ENCODE data around the gene NPB.

NPB gene

DNA sequence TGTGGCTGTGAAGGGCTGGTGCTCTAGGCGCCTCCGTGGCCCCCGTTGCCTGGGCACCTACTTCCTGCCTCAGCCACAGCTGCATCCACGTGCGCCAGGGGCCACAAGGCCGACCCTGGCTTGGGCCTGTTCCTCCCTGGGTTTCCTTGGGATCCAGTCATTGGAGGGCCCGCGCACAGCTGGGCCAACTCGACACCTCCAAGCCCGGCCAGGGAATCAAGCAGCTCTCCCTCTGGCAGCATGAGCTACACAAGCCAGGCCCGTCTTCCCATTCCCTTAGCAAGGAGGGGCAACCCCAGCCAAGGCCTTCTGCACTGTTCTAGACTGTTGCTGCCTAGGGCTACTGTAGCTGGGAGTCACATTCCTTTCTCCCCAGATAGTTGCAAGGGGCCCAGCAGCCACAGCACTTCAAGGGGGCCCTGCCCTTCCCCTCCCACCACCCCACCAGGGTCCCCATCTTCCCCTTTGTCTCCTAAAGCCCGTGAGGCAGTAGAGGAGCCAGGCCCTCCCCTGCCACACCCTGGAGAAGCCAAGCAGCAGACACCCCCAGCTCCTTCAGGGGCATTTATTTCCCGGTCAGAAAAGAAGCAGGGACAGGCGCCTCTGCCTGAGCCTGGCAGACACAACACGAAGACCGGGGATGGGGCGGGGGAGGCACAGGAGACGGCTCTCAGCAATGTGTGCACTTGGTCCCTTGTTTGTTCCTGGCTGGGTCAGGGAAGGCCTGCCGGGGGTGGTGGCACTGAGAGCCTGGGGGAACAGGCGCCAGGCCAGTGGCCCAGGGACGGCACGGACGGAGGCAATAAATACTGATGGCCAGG lies 34.7 kb upstream of the NPB start:
- no peak overlapping the region for H3K4me3 ChIP-seq (ENCODE audit: low read length)
- TF ChIP-seq, protein P1, sequence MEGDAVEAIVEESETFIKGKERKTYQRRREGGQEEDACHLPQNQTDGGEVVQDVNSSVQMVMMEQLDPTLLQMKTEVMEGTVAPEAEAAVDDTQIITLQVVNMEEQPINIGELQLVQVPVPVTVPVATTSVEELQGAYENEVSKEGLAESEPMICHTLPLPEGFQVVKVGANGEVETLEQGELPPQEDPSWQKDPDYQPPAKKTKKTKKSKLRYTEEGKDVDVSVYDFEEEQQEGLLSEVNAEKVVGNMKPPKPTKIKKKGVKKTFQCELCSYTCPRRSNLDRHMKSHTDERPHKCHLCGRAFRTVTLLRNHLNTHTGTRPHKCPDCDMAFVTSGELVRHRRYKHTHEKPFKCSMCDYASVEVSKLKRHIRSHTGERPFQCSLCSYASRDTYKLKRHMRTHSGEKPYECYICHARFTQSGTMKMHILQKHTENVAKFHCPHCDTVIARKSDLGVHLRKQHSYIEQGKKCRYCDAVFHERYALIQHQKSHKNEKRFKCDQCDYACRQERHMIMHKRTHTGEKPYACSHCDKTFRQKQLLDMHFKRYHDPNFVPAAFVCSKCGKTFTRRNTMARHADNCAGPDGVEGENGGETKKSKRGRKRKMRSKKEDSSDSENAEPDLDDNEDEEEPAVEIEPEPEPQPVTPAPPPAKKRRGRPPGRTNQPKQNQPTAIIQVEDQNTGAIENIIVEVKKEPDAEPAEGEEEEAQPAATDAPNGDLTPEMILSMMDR (IDR thresholded peaks at IDR 0.05; ENCODE audit: insufficient read depth, low read depth, low read length, missing control alignments), result no peak
- peak; percentile 62 for DNase-seq (ENCODE audit: low read depth)

DNA sequence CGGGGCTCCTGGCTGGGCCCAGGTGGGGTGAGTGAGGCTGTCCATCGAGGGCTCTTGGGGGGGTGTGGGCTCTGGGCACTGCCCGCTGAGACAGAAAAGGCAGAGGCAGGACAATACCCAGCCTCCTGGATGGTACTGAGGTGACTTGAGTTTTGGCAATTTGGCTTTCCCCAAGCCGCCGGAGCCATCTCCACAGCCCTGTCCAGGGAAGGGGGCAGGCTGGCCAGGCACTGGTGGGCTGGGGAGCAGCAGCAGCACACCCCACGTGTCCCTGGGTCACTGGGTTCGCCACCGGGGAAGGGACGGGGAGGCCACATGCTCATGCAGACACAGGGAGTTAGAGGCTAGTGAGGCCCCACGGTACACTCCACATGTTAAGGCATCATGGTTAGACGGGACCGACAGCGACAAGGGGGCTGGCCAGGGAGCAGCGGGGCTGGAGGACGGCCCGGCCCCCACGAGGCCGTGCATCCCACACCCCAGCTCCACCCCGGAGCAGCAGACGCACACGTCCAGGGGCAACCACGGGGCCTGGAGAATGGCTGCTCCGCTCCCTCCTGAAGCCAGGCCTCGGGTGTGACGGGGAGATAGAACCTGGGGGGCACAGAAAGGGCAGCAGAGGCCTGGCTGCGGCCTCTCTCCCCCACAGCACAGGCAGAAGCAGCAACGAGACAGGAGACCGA lies 33.9 kb upstream of the NPB start:
- no peak overlapping the region for H3K4me3 ChIP-seq (ENCODE audit: low read length)
- TF ChIP-seq, protein P1 (IDR thresholded peaks at IDR 0.05; ENCODE audit: insufficient read depth, low read depth, low read length, missing control alignments), result no peak
- peak; percentile 28 for DNase-seq (ENCODE audit: low read depth)

DNA sequence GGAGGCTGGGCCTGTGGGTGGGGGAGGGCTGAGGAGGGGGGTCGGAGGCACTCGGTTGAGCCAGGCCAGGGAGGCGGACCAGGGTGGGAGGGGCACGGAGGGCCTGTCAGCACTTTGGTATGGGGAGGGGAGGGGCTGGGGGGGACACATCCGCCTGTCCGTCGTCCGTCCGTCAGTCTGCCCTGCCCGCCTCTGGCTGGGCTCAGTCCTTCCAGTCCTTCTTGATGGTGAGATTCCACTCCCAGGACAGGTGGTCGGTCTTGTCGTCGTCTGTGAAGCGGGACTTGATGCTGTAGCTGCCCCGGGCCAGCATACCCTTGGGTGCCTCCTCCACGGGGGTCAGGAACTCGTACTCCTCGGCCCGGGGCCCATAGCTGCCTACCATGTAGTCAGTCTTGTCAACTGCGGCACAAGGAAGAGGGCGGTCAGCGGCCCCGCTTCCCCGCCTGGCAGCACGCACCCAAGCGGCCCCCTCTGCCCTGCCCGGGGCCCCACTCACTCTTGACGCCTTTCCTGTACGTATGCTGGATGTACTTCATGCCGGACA lies 33.3 kb upstream of the NPB start:
- no peak overlapping the region for H3K4me3 ChIP-seq (ENCODE audit: low read length)
- TF ChIP-seq, protein P1 (IDR thresholded peaks at IDR 0.05; ENCODE audit: insufficient read depth, low read depth, low read length, missing control alignments), result no peak
- DNase-seq (ENCODE audit: low read depth), result peak; percentile 78

DNA sequence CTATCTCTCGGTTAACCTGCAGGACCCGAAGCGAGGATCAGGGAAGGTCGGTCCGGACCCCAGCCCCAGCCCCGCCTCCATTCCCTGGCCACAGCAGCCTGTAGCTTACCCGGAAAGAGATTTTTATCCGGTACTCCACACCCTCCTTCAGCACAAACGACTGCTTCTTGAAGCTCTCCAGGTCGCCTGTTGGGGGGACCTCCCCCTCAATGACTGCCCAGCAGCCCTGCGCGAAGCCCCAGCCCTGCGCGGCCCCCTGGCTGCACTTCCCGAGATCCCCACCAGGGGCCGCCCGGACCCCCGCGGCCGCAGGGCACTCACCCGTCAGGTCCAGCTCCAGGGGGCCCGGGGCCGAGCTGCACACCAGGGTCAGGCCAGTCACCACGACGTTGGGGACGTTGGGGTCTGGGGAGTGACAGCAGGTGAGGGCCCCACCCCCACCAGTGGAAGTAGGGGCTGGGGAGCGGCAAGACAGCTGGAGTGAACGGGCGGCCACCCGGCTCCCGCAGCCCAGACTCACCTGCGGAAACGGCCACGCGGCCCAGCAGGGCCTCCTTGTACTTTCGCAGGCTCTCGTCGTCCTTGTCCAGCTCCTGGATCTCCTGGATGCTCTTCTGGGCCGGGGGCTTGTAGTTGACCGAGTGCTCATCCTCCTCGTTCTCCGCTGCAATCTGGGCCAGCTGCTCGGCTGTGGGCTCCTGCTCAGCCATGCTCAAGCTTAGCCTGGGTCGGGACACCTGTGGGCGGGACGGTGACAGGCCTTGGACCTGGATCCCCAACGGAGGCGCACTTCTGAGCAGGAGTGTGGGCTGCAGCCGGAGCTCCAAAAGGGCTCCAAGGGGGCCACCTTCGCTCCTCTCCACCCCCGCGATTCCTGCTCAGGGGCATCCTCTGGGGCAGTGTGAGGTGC lies 32.6 kb upstream of the NPB start:
- TF ChIP-seq, protein P1 (IDR thresholded peaks at IDR 0.05; ENCODE audit: insufficient read depth, low read depth, low read length, missing control alignments), result peak; percentile 38
- peak; percentile 29 for DNase-seq (ENCODE audit: low read depth)
- H3K4me3 ChIP-seq (ENCODE audit: low read length), result peak overlapping the region; percentile 67

DNA sequence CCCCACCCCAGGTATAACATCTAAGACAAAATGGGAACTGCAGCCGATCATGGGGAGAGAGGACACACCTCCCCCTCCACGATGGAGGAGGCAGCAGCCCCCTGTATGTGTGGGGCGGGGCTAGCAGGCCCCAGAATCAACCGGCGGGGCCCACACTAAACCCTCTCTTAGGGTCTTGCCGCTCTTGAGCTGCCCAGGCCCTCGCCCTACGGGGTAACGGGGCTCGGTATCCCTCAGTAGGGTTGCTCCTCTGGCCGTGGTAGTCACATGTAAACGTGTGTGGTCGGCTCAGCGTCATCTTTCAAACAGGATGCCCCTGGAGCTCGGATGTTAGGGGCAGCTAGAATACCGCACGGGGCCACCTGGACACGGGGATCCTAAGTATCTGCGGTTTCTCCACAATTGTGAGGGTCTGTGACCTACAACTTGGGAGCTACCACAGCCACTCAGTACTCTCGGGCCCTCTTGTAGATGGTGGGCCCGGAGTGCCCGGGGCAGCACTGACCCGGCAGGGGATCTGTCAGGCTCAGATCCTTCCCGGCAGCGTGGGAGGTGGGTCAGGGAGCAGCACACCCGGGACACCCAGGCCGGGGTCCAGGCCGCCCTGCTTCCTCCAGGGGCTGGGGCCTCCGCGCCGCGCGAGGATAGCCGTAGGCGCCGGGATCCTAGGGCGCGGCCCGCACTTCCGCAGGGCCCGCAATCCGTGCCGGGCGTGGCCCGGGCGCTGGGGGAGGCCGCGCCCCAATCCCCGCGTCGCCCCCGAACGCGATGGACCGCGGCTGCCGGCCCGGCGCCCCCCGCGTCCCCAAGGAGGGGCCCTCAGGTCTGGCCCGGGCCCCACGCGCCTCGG lies 31.7 kb upstream of the NPB start:
- peak; percentile 45 for DNase-seq (ENCODE audit: low read depth)
- TF ChIP-seq, protein P1 (IDR thresholded peaks at IDR 0.05; ENCODE audit: insufficient read depth, low read depth, low read length, missing control alignments), result no peak

DNA sequence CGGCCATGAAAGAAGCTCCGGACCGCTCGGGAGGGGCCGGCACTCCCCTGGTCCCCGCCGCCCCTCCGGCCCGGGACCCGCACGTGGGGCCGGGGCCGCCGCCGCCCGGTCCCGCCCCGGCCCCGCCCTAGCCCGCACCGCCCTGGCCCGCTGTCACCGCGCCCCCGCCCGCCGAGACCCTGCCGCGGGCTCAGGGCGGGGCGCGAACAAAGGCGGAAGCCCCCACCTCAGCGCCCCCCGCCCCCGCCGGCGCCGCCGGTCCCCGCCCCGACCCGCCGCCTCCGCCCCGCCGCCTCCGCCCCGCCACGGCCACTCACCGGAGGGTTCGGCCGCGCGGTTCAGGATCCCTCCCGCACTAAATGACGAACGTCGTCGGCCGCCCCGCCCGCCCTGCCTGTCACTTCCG lies 31.1 kb upstream of the NPB start, which contains the start of gene ARHGDIA:
TSS of gene ARHGDIA (minus strand) at position 357 of the 406 bp plus-strand sequence. CDS start 1,407 bp downstream, outside the sequence.
- H3K4me3 ChIP-seq (ENCODE audit: low read length), result peak within 1 kb of the TSS; percentile 68
- no peak for DNase-seq (ENCODE audit: low read depth)
- TF ChIP-seq, protein P1 (IDR thresholded peaks at IDR 0.05; ENCODE audit: insufficient read depth, low read depth, low read length, missing control alignments), result no peak

More for the DNA sequence above, 31.7 kb upstream of the NPB start:
- peak overlapping the region; percentile 67 for H3K4me3 ChIP-seq (ENCODE audit: low read length)
